ENCODE results near the gene CPM. TPM values are rescaled to one million over a fixed set of nuclear protein-coding genes. Genes with fewer than 3 reads are reported as not detected.

The CPM gene
- total RNA-seq, 1 donor from 2014 or later: 224 TPM

DNA sequence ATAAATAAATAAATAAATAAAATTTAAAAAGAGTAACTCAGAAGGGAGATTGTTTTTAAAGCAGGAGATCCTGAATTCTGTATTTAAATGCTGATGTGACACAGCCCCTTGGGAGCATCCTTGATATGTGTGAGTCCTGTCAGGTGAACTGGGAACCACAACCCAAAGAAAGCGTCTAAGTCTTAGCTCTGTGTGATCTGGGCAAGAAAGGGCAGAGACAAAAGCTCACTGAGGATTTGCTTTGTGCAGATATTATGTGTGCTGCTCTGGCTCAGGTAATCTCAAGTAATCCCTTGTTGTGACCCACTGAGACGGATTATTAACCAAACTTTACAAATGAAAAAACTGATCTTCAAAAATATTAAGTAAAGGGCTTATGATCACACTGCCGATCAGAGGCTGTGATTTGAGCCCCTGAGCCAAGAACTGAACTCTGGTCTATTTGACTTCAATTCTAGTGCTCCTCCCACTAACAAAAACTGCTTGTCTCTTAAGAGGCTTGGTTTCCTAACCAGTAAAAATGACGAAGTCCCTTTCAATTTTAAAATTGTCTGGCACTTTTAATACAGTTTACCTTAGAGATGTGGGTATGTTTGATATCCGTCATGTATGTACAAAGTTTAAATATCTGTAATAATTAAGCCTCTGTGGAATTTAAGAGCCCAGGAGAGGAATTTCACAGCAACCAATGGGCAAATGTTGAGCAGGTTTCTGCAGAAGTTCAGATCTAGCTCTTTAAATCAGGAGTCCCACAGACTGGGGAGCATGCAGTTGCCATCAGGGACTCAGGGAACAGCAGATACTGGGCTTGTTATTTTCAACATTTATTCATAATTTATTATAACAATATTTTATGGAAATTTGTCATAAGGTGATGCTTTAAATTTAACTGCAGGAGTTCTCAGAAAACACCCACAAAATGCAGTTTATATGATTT lies 46.1 kb downstream of the CPM start:
- Histone ChIP-seq H3K36me3 (peaks cover 34% of the 10 kb centered on the region), H3K4me3 (no peak overlapping the region), H3K27ac (peak overlapping the region; percentile 2), H3K9me3 (no peaks in the 10 kb centered on the region), H3K4me1 (peaks cover 14% of the 10 kb centered on the region), H3K27me3 (ENCODE audit: low read depth) (no peaks in the 10 kb centered on the region)
- no peak for DNase-seq
- intact Hi-C loops (cut with DNase I): no loop called here
- TF ChIP-seq, protein P1, sequence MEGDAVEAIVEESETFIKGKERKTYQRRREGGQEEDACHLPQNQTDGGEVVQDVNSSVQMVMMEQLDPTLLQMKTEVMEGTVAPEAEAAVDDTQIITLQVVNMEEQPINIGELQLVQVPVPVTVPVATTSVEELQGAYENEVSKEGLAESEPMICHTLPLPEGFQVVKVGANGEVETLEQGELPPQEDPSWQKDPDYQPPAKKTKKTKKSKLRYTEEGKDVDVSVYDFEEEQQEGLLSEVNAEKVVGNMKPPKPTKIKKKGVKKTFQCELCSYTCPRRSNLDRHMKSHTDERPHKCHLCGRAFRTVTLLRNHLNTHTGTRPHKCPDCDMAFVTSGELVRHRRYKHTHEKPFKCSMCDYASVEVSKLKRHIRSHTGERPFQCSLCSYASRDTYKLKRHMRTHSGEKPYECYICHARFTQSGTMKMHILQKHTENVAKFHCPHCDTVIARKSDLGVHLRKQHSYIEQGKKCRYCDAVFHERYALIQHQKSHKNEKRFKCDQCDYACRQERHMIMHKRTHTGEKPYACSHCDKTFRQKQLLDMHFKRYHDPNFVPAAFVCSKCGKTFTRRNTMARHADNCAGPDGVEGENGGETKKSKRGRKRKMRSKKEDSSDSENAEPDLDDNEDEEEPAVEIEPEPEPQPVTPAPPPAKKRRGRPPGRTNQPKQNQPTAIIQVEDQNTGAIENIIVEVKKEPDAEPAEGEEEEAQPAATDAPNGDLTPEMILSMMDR (IDR thresholded peaks at IDR 0.05): no peak
- peak in 1 of 2 donors; percentile 59 for ATAC-seq

DNA sequence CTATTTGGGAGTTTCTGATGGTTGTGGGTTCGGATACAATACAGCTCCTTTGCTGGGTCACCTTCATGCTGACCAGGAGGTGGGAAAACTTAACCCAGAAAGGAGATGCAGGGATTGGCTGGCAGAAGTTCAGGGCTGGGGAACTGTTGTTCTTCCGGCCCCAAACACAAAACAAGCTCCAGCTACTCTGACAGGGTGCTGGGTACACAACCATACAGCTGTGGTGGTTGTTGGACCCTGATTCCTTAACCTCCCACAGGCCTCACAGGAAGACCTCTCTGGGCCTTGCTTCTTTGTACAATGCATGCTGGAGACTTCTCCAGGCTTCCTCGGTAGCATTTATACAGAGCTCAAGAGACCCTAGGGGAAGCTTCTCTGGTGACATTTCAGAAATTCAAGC lies 47.6 kb downstream of the CPM start:
- TF ChIP-seq, protein P1 (IDR thresholded peaks at IDR 0.05): no peak
- no peak for ATAC-seq
- no peaks in the 10 kb centered on the region for H3K9me3 ChIP-seq

DNA sequence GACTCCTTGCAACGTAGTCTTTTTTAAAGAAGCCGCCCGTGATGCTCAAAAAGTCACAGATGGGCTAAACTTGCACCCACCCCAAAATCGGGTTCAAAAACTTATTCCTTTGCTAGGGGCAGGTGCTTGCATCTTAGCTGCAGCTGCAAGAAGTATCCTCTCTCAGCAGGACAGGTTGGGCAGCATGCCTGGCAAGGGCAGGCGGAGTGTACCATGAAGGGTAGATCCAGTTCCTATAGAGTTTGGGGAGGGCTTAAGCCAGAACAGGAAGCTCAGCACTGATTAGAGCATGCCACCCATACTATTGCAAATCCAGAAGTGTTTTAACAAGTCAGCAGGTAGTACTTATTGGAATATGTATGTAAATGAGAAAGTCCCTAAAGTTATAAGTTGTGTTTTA lies 48.7 kb downstream of the CPM start:
- no peak overlapping the region for H3K4me3 ChIP-seq
- DNase-seq: no peak
- no peak overlapping the region for H3K27ac ChIP-seq
- intact Hi-C loops (cut with DNase I): no loop called here
- TF ChIP-seq, protein P1 (IDR thresholded peaks at IDR 0.05): no peak
- peaks cover 48% of the 10 kb centered on the region for H3K36me3 ChIP-seq
- ATAC-seq: peak in 1 of 2 donors; percentile 27
- peaks cover 13% of the 10 kb centered on the region for H3K4me1 ChIP-seq
- H3K27me3 ChIP-seq (ENCODE audit: low read depth): no peaks in the 10 kb centered on the region
- no peaks in the 10 kb centered on the region for H3K9me3 ChIP-seq

More for the DNA sequence above, 47.6 kb downstream of the CPM start:
- H3K27me3 ChIP-seq (ENCODE audit: low read depth): no peaks in the 10 kb centered on the region
- intact Hi-C loops (cut with DNase I): no loop called here
- peaks cover 41% of the 10 kb centered on the region for H3K36me3 ChIP-seq
- no peak overlapping the region for H3K4me3 ChIP-seq
- no peak for DNase-seq
- H3K4me1 ChIP-seq: peaks cover 14% of the 10 kb centered on the region
- H3K27ac ChIP-seq: no peak overlapping the region

- no peak overlapping the region for H3K4me3 ChIP-seq
- no peaks in the 10 kb centered on the region for H3K9me3 ChIP-seq
- H3K36me3 ChIP-seq: peaks cover 48% of the 10 kb centered on the region
- H3K27ac ChIP-seq: no peak overlapping the region
- peaks cover 8% of the 10 kb centered on the region for H3K4me1 ChIP-seq
- ATAC-seq (no peak), DNase-seq (no peak)
- intact Hi-C loops (cut with DNase I): no loop called here
- TF ChIP-seq, protein P1 (IDR thresholded peaks at IDR 0.05): no peak
- no peaks in the 10 kb centered on the region for H3K27me3 ChIP-seq (ENCODE audit: low read depth)
Measured at GRCh38 chr12:68883151-68883550, 49.8 kb downstream of the CPM start.

DNA sequence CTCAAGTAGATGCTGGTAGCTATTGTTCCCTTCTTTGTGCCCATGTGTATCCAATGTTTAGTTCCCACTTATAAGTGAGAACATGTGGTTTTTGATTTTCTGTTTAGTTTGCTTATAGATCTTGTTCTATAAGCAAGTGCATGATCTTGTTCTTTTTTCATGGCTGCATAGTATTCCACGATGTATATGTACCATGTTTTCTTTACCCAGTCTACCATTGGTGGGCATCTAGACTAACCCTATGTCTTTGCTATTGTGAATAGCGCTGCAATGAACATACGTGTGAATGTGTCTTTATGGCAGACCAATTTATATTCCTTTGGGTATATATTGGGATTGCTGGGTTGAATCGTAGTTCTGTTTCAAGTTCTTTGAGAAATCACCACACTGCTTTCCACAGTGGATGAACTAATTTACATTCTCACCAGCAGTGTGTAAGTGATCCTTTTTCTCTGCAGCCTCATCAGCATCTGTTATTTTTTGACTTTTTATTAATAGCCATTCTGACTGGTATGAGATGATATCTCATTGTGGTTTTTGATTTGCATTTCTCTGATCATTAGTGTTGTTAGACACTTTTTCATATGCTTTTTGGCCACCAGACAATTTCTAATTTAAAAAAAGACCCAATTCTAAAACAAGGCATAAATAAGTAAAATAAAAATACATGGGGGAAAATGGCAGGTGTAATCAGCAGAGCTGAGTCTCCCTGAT lies 50.6 kb downstream of the CPM start:
- Histone ChIP-seq H3K9me3 (no peaks in the 10 kb centered on the region), H3K4me1 (peaks cover 4% of the 10 kb centered on the region), H3K36me3 (peaks cover 48% of the 10 kb centered on the region), H3K27ac (no peak overlapping the region), H3K27me3 (ENCODE audit: low read depth) (no peaks in the 10 kb centered on the region), H3K4me3 (no peak overlapping the region)
- intact Hi-C loops (cut with DNase I): no loop called here
- DNase-seq (no peak), ATAC-seq (no peak)
- TF ChIP-seq, protein P1 (IDR thresholded peaks at IDR 0.05): no peak
